ENCODE results near the gene BAZ1B.
"Not testable (repeated sequence)": the region's sequence is repeated elsewhere in the genome, so short reads cannot be mapped to it uniquely, and the experiment has no call there.

Gene BAZ1B

DNA sequence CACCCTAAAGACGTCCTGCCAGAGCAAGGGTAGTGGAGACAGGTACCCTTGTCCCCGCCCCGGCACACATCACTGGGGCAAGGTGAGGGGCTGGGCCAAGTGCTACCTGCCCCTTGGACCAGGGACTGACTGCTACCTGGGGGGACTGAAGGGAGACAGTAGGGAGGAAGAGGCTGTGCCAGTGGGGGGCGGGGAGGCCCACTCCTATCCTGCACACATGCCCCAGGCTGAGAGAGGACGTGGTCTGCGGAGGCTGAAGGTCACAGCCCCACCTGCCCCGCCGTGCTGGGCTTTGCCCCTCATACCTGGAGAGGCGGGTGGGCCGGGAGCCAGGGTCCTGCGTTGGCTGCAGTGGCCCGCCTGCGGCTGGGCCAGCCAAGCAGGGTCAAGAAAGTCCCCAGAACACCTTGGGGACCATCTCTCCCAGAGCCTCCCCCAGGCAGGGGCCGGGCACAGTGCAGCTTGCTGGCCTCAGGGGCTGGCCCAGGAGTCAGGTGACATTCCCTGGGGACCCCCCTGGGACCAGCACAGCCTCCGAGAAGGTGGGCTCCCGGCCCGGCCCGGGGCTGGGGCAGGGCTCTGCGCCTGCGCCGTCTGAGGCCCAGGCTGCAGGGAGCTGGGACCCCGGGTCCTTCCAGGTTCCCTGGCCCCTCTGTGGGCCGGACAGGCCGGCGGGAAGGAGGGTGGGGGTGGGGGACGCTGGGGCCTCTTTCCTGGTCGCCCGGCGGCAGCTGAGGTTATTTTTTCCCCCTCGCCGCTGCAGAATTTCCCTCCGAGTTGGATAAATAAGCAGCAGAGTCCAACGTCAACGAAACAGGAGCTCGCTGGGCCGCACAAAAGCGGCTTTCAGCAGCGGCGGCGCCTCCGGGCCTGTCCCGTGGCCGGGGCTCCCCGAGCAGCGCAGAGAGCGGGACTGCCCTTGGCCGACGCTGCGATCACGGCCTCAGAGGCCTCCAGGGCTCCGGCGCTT is 98.3 kb downstream of the BAZ1B start:
- no peak for DNase-seq

GRCh38 chr7:73420610-73421009 is 101.5 kb downstream of the BAZ1B start:
- not testable (repeated sequence) for DNase-seq

DNA sequence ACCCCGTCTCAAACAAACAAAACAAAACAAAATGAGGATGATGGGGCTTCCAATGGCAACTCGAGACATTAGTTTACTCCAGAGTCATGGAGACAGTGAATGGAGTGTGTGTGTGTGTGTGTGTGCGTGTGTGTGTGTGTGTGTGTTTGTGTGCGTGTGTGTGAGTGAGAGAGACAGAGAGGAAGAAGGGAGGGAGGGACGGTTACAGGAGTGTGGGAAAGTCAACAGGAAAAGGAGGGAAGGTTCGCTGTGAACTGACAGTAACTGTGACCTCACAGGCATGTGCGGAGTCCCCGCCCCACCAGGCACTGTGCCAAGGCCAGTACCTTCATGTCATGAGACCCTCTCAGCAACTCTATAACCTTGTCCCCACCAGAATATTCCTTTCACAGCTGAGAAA is 102.1 kb downstream of the BAZ1B start:
- not testable (repeated sequence) for DNase-seq

DNA sequence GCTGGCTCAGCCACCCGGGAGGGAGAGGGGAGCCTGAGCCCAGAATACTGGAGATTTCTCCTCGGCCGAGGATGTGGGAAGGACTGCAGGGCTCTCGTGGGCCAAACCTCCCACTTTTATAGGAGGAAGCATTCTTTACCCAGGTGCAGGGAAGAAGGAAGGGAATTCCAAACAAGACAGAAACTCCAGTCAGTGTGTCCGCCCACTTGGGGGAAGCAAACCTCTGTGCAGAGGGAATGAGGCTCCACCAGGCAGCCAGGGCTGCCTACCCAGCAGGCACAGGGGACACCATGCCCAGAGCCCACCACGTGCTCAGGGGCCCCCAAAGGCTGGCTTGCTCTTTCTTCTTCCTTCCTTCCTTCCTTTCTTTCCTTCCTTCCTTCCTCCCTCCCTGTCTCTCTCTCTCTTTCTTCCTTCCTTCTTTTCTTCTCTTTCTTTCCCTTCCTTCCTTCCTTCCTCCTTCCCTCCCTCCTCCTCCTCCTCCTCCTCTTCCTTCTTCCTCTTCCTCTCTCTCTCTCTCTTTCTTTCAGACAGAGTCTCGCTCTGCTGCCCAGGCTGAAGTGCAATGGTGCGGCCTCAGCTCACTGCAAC is 103.9 kb downstream of the BAZ1B start:
- DNase-seq: no peak

DNA sequence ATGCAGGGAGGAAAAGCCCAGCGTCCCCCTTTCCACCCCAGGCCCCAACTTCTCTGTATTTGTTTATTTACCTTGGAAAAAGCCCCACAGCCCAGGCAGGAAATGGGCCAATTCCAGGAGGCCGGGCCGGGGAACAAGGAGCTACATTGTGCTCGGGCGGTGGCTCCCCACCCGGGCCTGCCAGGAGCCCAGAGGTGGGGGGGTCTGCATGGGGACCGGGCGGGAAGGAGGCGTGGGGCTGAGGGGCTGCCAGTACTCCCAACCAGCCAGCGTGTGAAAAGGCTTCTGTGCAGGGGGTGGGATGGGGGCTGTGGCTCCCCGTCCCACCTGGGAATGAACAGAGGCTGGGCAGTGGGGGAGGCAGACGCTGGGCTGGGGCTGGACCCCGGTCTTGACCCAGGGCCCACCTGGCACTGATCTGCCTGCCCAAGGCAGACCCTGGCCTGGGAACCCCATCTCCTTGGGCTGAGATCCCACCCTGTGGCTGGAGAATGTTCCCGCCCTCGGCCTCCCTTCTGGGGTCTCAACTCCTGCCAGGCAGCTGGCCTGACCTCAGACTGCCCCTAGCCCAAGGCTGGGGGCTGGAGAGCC is 111.5 kb downstream of the BAZ1B start:
- not testable (repeated sequence) for DNase-seq

- not testable (repeated sequence) for DNase-seq
Observed at GRCh38 chr7:73404860-73405259, 117.2 kb downstream of the BAZ1B start.

DNA sequence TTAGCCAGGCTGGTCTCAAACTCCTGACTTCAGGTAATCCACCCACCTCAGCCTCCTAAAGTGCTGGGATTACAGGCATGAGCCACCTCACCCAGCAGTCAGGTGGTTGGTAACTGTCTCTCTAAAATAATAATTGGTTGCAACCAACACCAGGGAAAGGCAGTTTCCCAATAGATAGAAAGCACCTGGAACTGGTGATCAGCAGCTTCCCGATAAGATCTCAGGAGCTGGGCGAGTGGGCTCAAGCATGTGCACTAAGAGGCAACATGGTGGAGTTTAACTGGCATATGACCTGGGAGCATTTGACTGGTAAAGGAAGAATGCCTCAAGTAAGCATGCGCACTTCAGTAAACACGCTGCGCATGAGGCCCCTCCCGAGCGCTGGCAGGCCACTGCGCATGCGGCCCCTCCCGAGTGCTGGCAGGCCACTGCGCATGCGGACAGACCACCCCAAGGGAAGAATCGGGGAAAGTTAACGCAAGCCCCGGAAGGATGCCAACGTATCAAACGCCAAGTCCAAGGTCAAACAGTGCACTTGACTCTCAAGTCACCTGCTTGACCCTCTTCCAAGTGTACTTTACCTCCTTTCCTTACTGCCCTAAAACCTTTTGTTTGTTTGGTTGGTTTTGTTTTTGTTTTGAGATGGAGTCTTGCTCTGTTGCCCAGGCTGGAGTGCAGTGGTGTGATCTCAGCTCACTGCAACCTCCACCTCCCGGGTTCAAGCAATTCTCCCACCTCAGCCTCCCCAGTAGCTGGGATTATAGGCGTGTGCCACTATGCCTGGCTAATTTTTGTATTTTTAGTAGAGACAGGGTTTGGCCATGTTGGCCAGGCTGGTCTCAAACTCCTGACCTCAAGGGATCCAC is 122.7 kb downstream of the BAZ1B start:
- DNase-seq: peak; percentile 60

- no peak for DNase-seq
Observed at GRCh38 chr7:73397521-73398281, 124.4 kb downstream of the BAZ1B start.

DNA sequence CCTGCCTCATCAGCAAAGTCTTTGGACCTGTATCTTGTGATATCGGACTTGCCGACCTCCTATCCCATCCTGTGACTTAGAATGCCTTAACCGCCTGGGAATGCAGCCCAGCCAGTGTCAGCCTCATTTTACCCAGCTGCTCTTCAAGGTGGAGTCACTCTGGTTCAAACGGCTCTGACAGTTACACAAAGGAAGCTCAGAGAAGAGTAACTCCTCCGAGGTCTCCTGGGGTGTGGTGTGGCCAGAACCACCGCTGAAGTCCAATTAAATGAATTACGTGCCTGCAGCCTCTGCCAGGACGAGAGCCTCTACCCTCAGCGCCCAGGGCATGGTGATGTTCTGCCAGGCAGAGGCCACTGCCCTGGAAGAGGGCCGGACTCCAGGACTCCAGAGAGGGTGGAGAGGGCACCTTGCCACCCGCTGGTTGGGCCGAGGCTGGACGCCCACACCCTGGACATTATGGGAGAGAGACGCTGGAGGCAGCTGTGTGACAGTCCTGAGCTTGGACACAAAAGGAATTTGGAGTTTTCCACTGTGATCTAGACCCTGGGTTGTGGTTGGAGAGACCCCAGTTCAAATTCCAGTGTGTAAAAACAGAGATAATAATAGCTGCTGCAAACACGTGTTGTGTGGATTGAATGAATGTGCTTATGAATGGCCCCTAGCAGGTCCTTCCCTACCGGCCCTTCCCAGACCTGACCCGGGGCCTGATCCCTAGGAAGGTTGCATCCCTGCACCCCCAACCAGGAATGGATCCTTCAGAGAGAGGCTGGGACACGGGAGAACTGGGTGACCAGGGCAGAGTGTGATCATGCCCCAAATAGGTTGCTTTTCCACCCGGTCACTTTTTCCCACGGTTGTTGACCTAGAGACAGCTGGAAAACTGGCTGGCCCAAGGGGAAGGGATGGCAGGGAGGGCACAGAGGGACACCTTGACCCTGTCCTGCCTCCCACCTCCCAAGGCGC is 126.3 kb downstream of the BAZ1B start:
- DNase-seq: no peak

DNA sequence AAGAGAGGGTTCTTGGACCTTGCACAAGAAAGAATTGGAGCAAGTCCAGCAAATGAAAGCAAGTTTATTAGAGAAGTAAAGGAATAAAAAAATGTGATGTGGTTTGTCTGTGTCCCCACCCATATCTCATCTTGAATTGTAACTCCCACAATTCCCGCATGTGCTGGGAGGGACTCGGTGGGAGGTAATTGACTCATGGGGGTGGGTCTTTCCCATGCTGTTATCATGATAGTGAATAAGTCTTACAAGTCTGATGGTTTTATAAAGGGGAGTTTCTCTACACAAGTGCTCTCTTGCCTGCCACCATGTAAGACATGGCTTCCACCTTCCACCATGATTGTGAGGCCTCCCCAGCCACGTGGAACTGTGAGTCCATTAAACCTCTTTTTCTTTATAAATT is 127.7 kb downstream of the BAZ1B start:
- DNase-seq: no peak

DNA sequence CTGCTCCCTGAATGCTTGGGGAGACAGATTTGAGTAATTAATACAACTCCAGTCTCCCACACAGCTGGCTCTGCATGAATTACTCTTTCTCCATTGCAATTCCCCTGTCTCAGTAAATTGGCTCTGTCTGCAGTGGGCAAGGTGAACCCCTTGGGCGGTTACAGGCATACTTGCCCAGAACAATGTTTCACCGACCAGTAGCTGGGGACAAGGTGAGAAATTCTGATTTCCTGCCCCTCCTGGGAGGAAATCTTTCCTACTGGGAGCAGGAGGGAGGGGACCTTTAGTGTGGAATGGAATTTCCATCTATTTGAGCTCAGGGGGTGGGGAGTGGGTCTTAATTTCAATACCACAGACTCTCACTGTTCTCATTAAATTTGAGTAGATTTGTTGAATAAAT is 130.7 kb downstream of the BAZ1B start:
- no peak for DNase-seq

Measured in activated naive CD4-positive, alpha-beta T cell treated with anti-CD3 and anti-CD28 coated beads, Interleukin-2, amount 50 U/mL, for 16 hours (primary cell).